Measurements from ENCODE around the gene NAT16.
A peak's percentile ranks its signal among the peaks of the same experiment; 100 is the strongest.

The NAT16 gene

GRCh38 chr7:101170617-101171441 lies 9.3 kb downstream of the NAT16 start:
- DNase-seq, result no peak

GRCh38 chr7:101169838-101170551 lies 10.1 kb downstream of the NAT16 start:
- DNase-seq, result no peak

- no peak for DNase-seq
These were observed 10.8 kb downstream of the NAT16 start for GRCh38 chr7:101169110-101169837.

- no peak for DNase-seq
These were observed 11.6 kb downstream of the NAT16 start for GRCh38 chr7:101168412-101169049.

- DNase-seq, result no peak
These were observed 12.3 kb downstream of the NAT16 start for GRCh38 chr7:101167645-101168411.

DNA sequence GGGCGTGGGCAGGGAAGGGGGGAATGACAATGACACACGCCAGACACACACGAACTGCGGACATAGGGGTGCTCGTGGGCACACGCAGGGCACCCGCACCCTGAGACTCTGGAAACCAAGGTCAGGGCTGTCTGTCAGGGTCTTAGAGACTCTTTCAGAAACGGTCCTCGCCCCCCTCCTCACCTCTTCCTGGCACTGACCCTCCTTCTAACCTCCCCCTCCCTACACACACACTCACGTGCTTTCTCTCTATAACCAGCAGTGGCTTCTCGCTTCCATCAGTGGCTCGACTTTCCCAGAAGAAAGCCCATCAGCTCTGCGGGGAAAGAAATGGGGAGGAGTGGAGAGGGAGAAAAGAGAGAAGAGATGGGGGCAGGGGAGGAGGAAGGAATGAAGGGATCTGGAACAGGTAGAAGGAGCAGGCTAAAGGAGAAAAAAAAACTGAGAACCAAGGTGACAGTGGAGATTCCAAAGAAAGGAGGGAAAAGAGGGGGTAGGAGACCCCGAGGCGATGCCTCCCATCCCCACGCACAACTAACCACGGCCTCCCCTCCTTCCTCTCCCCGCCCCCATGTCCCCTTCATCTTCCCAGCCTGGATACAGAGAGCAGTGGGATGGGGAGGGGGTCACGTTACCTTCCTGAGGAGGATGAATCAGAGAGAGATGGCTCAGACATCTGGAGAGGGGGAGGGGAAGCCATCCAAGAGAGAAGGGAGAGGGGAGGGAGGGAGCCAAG lies 13.0 kb downstream of the NAT16 start:
- peak; percentile 16 for DNase-seq

GRCh38 chr7:101166648-101166908 lies 13.5 kb downstream of the NAT16 start:
- no peak for DNase-seq

DNA sequence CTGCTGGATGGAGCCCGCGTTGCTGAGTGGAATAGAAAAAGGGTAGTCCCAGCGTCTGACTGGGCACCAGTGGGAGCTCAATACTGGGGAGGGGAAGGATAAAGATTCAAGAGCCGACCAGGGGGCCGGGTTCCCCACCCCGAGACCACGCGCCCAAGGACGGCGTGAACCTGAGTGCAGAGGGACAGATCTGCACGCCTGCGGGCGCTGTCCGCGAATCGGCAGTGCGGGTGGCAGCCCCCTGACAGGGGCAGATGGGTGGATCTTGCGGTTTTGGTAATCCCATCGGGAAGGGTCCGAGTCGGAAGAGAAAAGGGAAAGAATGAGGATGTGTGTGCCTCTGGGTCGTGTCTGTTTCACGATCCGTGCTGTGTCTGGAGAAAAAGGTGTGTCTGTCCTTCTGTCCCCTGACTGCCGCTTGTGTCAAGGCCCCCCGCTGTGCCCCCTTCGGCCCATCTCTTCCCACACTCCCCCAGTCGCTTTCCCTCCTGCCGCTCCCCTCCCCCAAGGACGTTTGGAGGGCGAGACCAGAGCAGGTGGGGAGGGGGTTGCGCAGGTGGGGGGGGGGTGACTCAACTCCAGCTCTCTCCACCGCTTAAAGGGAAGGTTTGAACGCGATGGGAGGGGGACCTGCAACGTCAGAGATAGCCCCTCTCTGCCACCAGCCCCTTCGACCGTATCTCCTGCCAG lies 14.0 kb downstream of the NAT16 start:
- DNase-seq, result no peak

GRCh38 chr7:101165075-101165957 lies 14.8 kb downstream of the NAT16 start, which contains the start of gene VGF:
Gene VGF, minus strand, starts transcription at chr7:101165569. Its CDS starts 726 bp downstream, at chr7:101164843.
- DNase-seq, result peak; percentile 81

DNA sequence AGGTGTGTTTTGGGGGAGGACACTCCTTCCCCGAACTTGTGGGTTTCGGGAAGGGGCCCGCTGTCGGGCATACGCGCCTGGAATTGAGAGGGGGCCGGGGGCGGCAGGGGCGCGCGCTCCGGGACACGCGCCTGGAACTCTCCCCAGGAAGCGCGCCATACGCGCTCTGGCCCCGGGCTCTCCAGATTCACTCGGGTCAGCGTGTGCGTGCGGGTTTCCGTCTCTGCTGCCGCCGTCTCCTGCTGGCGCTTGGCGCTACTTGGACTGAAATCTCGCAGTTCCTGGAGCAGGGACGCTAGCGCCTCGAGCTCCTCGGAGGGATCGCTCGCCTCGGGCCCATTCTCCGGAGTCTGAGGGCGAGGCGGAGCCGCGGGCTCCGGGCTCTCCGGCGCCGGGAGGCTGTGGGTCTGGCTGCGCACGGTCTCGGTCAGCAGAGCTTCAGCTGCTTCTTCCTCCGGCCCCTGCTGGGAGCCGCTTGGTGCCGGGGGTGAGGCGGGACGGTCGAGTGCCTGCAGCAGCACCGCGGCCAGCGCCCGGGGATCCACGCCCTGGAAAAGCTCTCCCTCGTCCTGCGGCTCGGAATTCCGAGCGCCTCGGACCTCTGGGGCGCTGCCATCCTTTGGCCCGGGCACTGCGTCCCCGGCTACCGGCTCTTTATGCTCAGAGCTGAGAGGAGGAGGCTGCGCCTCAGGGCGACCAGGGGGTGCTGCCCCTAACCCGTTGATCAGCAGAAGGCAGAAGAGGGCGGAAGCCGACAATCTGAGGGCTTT lies 15.8 kb downstream of the NAT16 start:
- no peak for DNase-seq

GRCh38 chr7:101163279-101164070 lies 16.6 kb downstream of the NAT16 start:
- peak; percentile 42 for DNase-seq

DNA sequence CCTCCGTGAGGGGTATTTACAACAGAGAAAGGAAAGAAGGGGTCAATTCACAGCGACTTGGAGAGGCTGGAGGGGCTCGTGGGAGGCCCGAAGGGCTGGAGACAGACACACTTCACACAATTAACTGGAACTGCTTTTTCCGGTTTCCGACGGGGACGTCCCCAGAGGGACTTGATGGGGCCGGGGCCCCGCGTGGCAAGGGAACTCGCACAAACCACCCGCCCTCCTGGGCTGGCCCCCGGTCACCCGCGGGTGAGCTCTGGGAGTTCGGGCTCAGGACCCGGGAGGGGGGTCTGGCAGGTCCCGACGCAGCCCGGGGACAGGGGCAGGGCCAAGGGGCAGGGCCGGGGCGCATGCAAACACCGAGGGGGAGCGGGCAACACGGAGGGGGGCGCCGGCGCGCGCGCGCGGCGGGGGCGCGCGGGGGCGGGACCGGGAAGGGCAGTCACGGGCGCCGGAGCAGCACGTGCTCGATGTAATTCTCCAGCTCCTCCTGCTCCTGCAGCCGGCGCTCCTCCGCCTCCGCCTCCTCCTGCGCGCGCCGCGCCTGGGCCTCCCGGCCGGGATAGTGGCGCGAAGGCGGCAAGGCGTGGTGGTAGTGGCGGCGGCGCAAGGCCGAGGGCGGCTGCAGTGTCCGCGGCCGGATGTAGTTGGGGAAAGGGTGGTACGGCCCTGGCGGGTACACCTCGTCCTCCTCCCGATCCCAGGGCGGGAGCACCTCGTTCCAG lies 17.4 kb downstream of the NAT16 start:
- DNase-seq, result peak; percentile 42

GRCh38 chr7:101161692-101162471 lies 18.2 kb downstream of the NAT16 start:
- DNase-seq, result no peak

GRCh38 chr7:101160910-101161309 lies 19.2 kb downstream of the NAT16 start:
- no peak for DNase-seq

DNA sequence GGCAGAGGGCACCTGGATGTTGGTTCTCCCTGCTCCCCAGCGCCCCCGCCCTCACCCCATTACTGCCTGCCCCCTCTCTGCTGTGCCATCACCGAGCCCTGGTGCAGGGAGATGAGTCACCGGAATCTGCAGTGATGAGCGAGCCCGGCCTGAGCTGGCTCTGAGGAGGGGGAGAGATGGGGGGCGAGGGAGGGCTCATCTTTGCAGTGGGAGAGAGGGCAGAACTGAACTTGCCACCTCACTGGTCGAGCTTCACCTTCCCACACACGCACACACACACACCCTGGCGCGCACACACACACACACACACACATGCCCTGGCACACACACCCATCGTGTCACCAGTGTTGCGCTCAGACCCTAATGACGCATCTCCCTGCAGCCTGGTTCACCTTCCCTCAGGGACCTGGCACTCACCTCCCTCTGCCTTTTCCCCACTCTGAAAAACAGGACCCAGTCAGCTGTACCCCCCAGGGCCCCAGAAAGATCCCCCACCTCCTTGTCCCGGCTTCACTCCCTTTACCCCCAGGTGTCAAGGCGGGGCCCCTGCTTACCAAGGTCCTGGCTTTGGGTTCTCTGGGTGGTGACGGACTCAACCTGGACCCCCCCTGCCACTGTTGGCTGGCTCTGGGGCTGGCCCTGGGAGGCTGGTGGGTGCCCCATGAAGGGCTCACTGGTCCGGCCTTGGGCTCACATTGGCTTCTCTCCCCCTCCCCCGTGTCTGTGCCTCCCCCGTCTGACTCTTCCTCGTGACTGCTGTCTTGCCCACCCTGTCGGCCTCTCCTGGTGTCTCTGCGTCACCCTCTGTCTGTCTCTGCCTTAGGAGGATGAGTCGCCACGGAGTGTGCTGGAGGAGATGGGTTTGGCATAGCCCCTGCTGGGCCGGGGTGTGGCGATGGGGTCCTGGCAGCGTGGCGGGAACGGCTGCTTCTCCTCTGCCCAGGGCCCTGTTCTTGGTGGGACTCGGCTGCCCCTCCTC lies 20.1 kb downstream of the NAT16 start:
- no peak for DNase-seq

All from NCI-H446 treated with DMSO at 0.1 percent for 48 hours (cell line).